ENCODE results near the gene PRDM5.

The PRDM5 gene

DNA sequence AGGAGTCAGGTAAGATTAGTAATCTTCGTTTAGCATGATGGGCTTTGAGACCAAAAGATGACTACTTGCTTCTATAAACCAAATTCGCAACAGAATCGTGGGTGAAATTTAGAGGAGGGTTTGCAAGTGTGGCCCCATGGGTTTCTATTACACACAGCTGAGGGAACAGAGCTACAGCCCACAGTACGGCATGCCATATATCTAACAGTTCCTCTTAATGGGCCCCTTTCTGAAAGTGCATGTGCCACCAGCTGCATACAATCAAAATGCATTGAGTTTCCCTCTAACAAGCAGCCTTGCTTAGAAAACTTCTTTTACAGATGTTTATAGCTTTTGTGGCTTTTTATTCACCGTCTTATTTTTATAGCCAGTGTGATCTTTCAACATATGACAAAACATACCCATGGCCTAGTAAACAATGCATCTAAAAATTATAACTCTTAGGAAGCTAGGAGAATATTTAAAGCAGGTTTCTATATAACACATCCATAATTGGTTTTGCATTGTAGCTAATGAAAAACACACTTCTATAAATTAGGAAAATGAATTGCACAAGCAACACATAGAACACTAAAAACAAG, 202.1 kb downstream of the PRDM5 start:
- DNase-seq (ENCODE audit: insufficient read length, low spot score) (no peak), FAIRE-seq (no peak)
- no peak for TF ChIP-seq PAX5 (IDR thresholded peaks at IDR 0.05; ENCODE audit: insufficient read depth, low read length, severe bottlenecking)
- TF ChIP-seq POU2F2 (IDR thresholded peaks at IDR 0.05; ENCODE audit: low read depth, low read length), result no peak
- TF ChIP-seq POLR2AphosphoS5 (IDR thresholded peaks at IDR 0.05; ENCODE audit: low read depth, low read length), result no peak
- TF ChIP-seq SPI1 (IDR thresholded peaks at IDR 0.05; ENCODE audit: low read depth, low read length), result no peak
- TF ChIP-seq TAF1 (IDR thresholded peaks at IDR 0.05; ENCODE audit: low read depth, low read length), result no peak
- TF ChIP-seq POLR2A (IDR thresholded peaks at IDR 0.05; ENCODE audit: low read depth, low read length), result no peak

DNA sequence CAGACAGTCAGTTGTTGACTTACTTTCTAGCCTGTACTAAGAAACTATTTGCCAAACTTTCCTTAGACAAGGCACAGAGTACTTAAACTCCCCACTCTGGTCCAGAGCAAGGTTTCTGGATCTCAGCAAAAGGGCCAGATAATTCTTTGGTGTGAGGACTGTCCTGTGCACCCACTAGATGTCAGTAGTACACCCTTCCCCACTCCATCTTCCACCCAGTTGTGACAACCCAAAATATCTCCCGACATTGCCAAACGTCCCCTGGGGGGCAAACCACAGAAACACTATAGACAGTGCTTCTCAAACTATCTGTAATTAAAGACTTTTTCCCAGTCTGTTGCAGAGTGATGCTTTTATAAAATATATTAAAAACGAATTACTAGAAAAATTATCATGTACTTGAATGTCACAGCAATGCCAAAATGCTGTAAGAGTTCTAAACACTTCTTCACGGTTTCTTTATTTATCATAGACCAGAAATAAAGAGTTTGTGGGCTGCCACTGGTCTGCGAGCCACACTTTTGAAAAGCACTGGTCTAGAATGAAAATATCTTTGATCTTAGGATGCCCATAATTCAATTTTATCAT, 203.5 kb downstream of the PRDM5 start:
- peak; percentile 81 for FAIRE-seq
- DNase-seq (ENCODE audit: insufficient read length, low spot score), result no peak

GRCh38 chr4:120716346-120716745, 206.2 kb downstream of the PRDM5 start:
- no peak for TF ChIP-seq POU2F2 (IDR thresholded peaks at IDR 0.05; ENCODE audit: low read depth, low read length)
- TF ChIP-seq POLR2AphosphoS5 (IDR thresholded peaks at IDR 0.05; ENCODE audit: low read depth, low read length), result no peak
- no peak for TF ChIP-seq SPI1 (IDR thresholded peaks at IDR 0.05; ENCODE audit: low read depth, low read length)
- no peak for TF ChIP-seq POLR2A (IDR thresholded peaks at IDR 0.05; ENCODE audit: low read depth, low read length)
- TF ChIP-seq TAF1 (IDR thresholded peaks at IDR 0.05; ENCODE audit: low read depth, low read length), result no peak
- no peak for TF ChIP-seq PAX5 (IDR thresholded peaks at IDR 0.05; ENCODE audit: insufficient read depth, low read length, severe bottlenecking)
- DNase-seq (ENCODE audit: insufficient read length, low spot score), result no peak
- no peak for FAIRE-seq

More for the DNA sequence above, 203.5 kb downstream of the PRDM5 start:
- TF ChIP-seq POU2F2 (IDR thresholded peaks at IDR 0.05; ENCODE audit: low read depth, low read length) (no peak), PAX5 (IDR thresholded peaks at IDR 0.05; ENCODE audit: insufficient read depth, low read length, severe bottlenecking) (no peak), POLR2A (IDR thresholded peaks at IDR 0.05; ENCODE audit: low read depth, low read length) (no peak)

DNA sequence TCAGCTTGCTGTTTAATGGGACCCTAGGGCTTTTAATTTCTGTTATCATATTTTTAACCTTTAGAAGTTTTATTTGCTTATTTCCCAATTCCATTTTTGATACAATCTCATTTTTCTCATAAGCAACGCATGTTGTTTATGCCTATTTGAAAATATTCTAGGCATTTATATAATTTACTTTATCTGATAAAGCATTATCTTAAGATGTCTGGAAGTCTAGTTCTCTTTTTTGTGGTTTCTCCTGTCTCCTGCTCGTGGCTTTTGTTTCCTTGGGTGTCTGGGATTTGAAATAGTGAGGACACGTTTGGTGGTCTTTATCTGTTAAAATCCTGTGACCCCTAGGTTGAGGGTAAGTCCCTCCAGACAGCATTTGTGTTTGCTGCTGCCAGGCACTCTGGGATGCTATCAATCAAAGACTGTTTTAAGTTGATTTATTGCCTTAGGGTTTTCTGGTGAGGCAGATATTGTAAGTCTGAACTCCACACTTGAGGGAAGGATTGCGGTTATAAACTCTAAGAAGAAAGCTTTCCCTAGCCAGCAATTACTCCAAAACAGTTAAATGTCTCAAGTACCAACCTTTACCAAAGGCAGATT, 208.0 kb downstream of the PRDM5 start:
- DNase-seq (ENCODE audit: insufficient read length, low spot score) (no peak), FAIRE-seq (no peak)
- no peak for TF ChIP-seq POU2F2 (IDR thresholded peaks at IDR 0.05; ENCODE audit: low read depth, low read length)
- no peak for TF ChIP-seq TAF1 (IDR thresholded peaks at IDR 0.05; ENCODE audit: low read depth, low read length)
- no peak for TF ChIP-seq POLR2AphosphoS5 (IDR thresholded peaks at IDR 0.05; ENCODE audit: low read depth, low read length)

DNA sequence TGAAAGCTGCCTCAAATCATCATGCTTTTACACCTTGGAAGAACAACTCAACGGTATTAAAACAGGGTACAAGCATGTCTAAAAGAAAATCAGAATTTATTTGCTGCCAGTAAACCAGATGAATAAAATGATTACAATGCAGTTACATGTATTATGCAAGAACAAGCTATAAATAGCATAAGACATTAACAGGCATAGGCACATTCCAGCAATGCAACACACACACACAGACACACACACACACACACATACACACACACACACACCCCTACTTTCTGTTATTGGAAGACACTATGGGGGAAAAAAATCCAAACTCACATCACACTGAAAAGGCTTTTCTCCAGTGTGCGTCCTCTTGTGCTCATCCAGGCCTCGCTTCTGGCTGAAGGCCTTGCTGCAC, 212.5 kb downstream of the PRDM5 start:
- FAIRE-seq (no peak), DNase-seq (ENCODE audit: insufficient read length, low spot score) (no peak)
- TF ChIP-seq POLR2A (IDR thresholded peaks at IDR 0.05; ENCODE audit: low read depth, low read length), result no peak
- TF ChIP-seq TAF1 (IDR thresholded peaks at IDR 0.05; ENCODE audit: low read depth, low read length), result no peak
- TF ChIP-seq POU2F2 (IDR thresholded peaks at IDR 0.05; ENCODE audit: low read depth, low read length), result no peak
- no peak for TF ChIP-seq PAX5 (IDR thresholded peaks at IDR 0.05; ENCODE audit: insufficient read depth, low read length, severe bottlenecking)
- no peak for TF ChIP-seq POLR2AphosphoS5 (IDR thresholded peaks at IDR 0.05; ENCODE audit: low read depth, low read length)

DNA sequence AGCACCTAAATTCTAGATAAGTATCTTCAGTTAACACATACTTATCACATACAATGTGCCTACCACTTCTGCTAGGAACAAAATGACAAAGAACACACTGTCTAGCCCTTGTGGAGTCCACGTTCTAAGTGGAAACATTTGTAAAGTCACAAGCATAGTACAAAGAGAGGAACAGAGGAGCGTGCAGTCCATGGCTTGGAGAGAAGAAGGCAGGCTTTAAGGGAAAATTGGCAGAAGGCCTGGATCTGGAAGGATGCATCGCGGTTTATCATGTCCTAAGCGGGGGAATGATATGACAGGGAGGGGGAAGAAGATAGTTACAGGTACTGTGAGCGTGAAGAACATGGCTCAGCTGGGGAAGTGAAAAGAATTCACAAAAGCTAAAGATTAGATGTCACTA, 218.0 kb downstream of the PRDM5 start:
- DNase-seq (ENCODE audit: insufficient read length, low spot score) (no peak), FAIRE-seq (no peak)
- TF ChIP-seq TAF1 (IDR thresholded peaks at IDR 0.05; ENCODE audit: low read depth, low read length) (no peak), POLR2A (IDR thresholded peaks at IDR 0.05; ENCODE audit: low read depth, low read length) (no peak), PAX5 (IDR thresholded peaks at IDR 0.05; ENCODE audit: insufficient read depth, low read length, severe bottlenecking) (no peak), POU2F2 (IDR thresholded peaks at IDR 0.05; ENCODE audit: low read depth, low read length) (no peak), POLR2AphosphoS5 (IDR thresholded peaks at IDR 0.05; ENCODE audit: low read depth, low read length) (no peak), SPI1 (IDR thresholded peaks at IDR 0.05; ENCODE audit: low read depth, low read length) (no peak)

DNA sequence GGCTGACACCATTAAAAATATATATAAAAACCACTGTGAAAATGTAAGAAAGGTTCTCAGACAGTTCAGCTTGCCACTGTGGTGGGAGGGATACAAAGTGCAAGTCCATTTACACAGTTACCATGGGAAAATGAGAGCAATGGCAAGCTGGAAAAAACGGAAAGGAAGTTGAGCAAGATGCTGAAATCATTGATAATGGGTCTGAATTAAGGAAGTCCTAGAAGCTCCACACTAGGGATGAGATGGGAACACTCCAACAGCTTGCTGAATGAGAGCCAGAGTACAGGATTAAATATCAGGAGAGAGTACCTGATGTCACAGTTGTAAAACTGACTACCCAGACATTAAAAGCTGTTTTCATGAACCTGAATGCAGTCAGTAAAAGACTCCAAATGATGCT, 218.6 kb downstream of the PRDM5 start:
- no peak for TF ChIP-seq POLR2AphosphoS5 (IDR thresholded peaks at IDR 0.05; ENCODE audit: low read depth, low read length)
- FAIRE-seq (no peak), DNase-seq (ENCODE audit: insufficient read length, low spot score) (no peak)

GRCh38 chr4:120699354-120699753, 223.2 kb downstream of the PRDM5 start:
- no peak for TF ChIP-seq TAF1 (IDR thresholded peaks at IDR 0.05; ENCODE audit: low read depth, low read length)
- TF ChIP-seq POLR2AphosphoS5 (IDR thresholded peaks at IDR 0.05; ENCODE audit: low read depth, low read length), result no peak
- TF ChIP-seq PAX5 (IDR thresholded peaks at IDR 0.05; ENCODE audit: insufficient read depth, low read length, severe bottlenecking), result no peak
- TF ChIP-seq SPI1 (IDR thresholded peaks at IDR 0.05; ENCODE audit: low read depth, low read length), result no peak
- TF ChIP-seq POLR2A (IDR thresholded peaks at IDR 0.05; ENCODE audit: low read depth, low read length), result no peak
- no peak for TF ChIP-seq POU2F2 (IDR thresholded peaks at IDR 0.05; ENCODE audit: low read depth, low read length)
- DNase-seq (ENCODE audit: insufficient read length, low spot score) (no peak), FAIRE-seq (no peak)

DNA sequence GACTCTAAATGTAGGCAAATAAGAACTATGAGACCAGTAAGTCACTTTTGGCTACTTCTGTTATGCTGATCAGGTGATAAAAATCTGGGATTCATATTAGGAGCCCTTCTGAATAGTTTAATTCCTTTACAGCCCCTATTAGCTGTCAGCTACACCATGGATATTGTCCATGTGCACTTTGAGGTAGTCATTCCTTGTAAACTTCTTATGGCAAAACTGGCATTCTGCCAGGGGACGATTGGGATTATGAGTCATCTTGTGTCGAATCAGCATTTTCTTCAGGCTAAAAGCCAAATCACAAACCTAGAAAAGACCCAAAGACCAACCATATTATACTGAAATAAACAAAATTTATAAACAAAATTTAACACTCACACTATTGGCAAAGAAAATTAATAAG, 227.6 kb downstream of the PRDM5 start:
- DNase-seq (ENCODE audit: insufficient read length, low spot score), result no peak
- FAIRE-seq, result no peak
- TF ChIP-seq POLR2A (IDR thresholded peaks at IDR 0.05; ENCODE audit: low read depth, low read length), result no peak

GRCh38 chr4:120693816-120694215, 228.7 kb downstream of the PRDM5 start:
- DNase-seq (ENCODE audit: insufficient read length, low spot score), result no peak
- FAIRE-seq, result no peak
- TF ChIP-seq POLR2A (IDR thresholded peaks at IDR 0.05; ENCODE audit: low read depth, low read length) (no peak), POLR2AphosphoS5 (IDR thresholded peaks at IDR 0.05; ENCODE audit: low read depth, low read length) (no peak), POU2F2 (IDR thresholded peaks at IDR 0.05; ENCODE audit: low read depth, low read length) (no peak), PAX5 (IDR thresholded peaks at IDR 0.05; ENCODE audit: insufficient read depth, low read length, severe bottlenecking) (no peak), TAF1 (IDR thresholded peaks at IDR 0.05; ENCODE audit: low read depth, low read length) (no peak), SPI1 (IDR thresholded peaks at IDR 0.05; ENCODE audit: low read depth, low read length) (no peak)

All from GM12891 (cell line).